T-helper 1 cell treated with Interleukin-12 subunit alpha and Interleukin-12 subunit beta and Interleukin-4 antibody, amounts not matched to agents 30 ng/mL and 1 ng/mL, for 36 hours (primary cell): ENCODE measurements around the gene PLCH2. TPM values are rescaled to one million over a fixed set of nuclear protein-coding genes. Genes with fewer than 3 reads are reported as not detected.

Experiments used
- total RNA-seq: library from RNA; stranded (reverse); gene quantifications from 2 replicates; pipeline ENCODE4 v1.2.3, GENCODE V29; 2022

PLCH2 gene
- total RNA-seq, 1 donor from 2014 or later = 14.0 TPM

Other genes with a start within 250 kb of the PLCH2 start
- 63.1 and 67.5 TPM in 2 replicates for gene SKI, start 248.0 kb upstream of the PLCH2 start, total RNA-seq
- gene MORN1, start 84.7 kb upstream of the PLCH2 start, total RNA-seq = 5.8 and 7.8 TPM in 2 replicates
- 144 and 162 TPM in 2 replicates for gene RER1, start 84.4 kb upstream of the PLCH2 start, total RNA-seq
- gene PEX10, start 63.7 kb upstream of the PLCH2 start, total RNA-seq = 11.4 and 14.4 TPM in 2 replicates
- gene PANK4, start 50.3 kb downstream of the PLCH2 start, total RNA-seq = 76.6 and 80.1 TPM in 2 replicates
- not detected in 2 replicates for gene HES5, start 54.0 kb downstream of the PLCH2 start, total RNA-seq
- 263 and 264 TPM in 2 replicates for gene TNFRSF14, start 80.1 kb downstream of the PLCH2 start, total RNA-seq
- gene PRXL2B, start 110.5 kb downstream of the PLCH2 start, total RNA-seq = 35.2 and 37.4 TPM in 2 replicates
- gene MMEL1, start 156.7 kb downstream of the PLCH2 start, total RNA-seq = 2.0 and 2.5 TPM in 2 replicates